GM12878 (cell line): ENCODE measurements around the gene SPSB3. TPM values are rescaled to one million over a fixed set of nuclear protein-coding genes. Genes with fewer than 3 reads are reported as not detected.

Experiments
- ATAC-seq: fragments of 200-7000 bp; cut with Tn5 transposase; 3 replicates; pipeline ENCODE4 v1.9.1; 2020; ENCODE audit warnings: mild to moderate bottlenecking, moderate library complexity
- BruUV-seq: library from RNA; stranded (reverse); fragments of 400-500 nt; replicated peaks from 2 replicates; lab custom pipeline; 2021; lab: Mats Ljungman, UMichigan
- CTCF ChIA-PET: fragments of 300-600 bp; sonication (Branson Sonifier 250); formaldehyde crosslinking; extraction: SDS; loops from one replicate; lab custom pipeline; 2021; ENCODE audit warnings: inconsistent platforms; lab: Yijun Ruan, JAX
- POLR2A ChIA-PET: fragments of 350-600 bp; formaldehyde crosslinking; extraction: SDS; loops from one replicate; lab custom pipeline; 2021; ENCODE audit warnings: inconsistent platforms; lab: Charles Lee
- RAD21 ChIA-PET: fragments of 300-600 bp; sonication (Branson Sonifier 250); formaldehyde crosslinking; loops from one replicate; lab custom pipeline; 2023; ENCODE audit warnings: antibody characterized with exemption; ENCODE audit not compliant: unreplicated experiment; lab: Charles Lee
- SMC1A ChIA-PET: fragments of 300-600 bp; sonication (Branson Sonifier 250); formaldehyde crosslinking; loops from one replicate; lab custom pipeline; 2023; ENCODE audit not compliant: unreplicated experiment, uncharacterized antibody; lab: Charles Lee
- DNase-seq: peaks from one replicate; pipeline ENCODE4 v3.0.0-alpha.2; 2011; ENCODE audit warnings: low read depth, low spot score
- FAIRE-seq: peaks from 3 replicates; lab custom pipeline; 2011; peaks lifted over from hg19 to GRCh38; lab: Jason Lieb, UNC
- H2AFZ ChIP-seq: 2 replicates; pipeline ENCODE4 v1.6.0; 2011; ENCODE audit warnings: low read depth, low read length, control low read depth; ENCODE audit not compliant: control insufficient read depth
- H3K27ac ChIP-seq: 2 replicates; pipeline ENCODE4 v1.5.1; 2011; ENCODE audit warnings: control low read depth; ENCODE audit not compliant: control insufficient read depth, insufficient read depth
- H3K27me3 ChIP-seq, 2 experiments: replicated peaks in 1 of 2; 2 replicates each; pipeline versions ENCODE4 v1.6.0 to v1.6.1; 2011; ENCODE audit warnings: low read length in 1 of 2; ENCODE audit not compliant: control insufficient read depth in 2 of 2, insufficient read depth in 2 of 2
- H3K36me3 ChIP-seq, 2 experiments: 2 replicates each; pipeline ENCODE4 v1.5.1; 2011; ENCODE audit warnings: low read length in 1 of 2; ENCODE audit not compliant: control insufficient read depth in 2 of 2, insufficient read depth in 2 of 2
- H3K4me1 ChIP-seq: 2 replicates; pipeline ENCODE4 v1.6.1; 2011; ENCODE audit warnings: mild to moderate bottlenecking, low read length, moderate library complexity, mixed read lengths; ENCODE audit not compliant: control insufficient read depth, insufficient read depth
- H3K4me2 ChIP-seq: 2 replicates; pipeline ENCODE4 v1.6.0; 2011; ENCODE audit warnings: control low read depth; ENCODE audit not compliant: control insufficient read depth, insufficient read depth
- H3K4me3 ChIP-seq: fragments of 200-600 bp; sonication (generic); 2 replicates; pipeline ENCODE4 v1.5.1; 2016
- H3K79me2 ChIP-seq: 2 replicates; pipeline ENCODE4 v1.6.0; 2011; ENCODE audit warnings: low read length; ENCODE audit not compliant: control insufficient read depth, insufficient read depth
- H3K9ac ChIP-seq: 2 replicates; pipeline ENCODE4 v1.8.0; 2011; ENCODE audit warnings: low read length, control low read depth, mixed read lengths; ENCODE audit not compliant: control insufficient read depth, insufficient read depth
- H3K9me3 ChIP-seq: replicated peaks from 3 replicates; pipeline ENCODE4 v1.5.1; 2011; ENCODE audit warnings: mild to moderate bottlenecking, low read length; ENCODE audit not compliant: control insufficient read depth, insufficient read depth
- H4K20me1 ChIP-seq: 2 replicates; pipeline ENCODE4 v1.6.0; 2011; ENCODE audit not compliant: control insufficient read depth, insufficient read depth
- EP300 ChIP-seq, 2 experiments: fragments of 150-350 bp in 1 of 2; IDR thresholded peaks; 2 replicates each; pipeline ENCODE4 v1.6.1; 2011 to 2012; ENCODE audit warnings: low read depth in 2 of 2, low read length in 2 of 2, borderline replicate concordance in 1 of 2, improper control_type of control experiment in 1 of 2, inconsistent platforms in 1 of 2; ENCODE audit not compliant: control insufficient read depth in 1 of 2
- HDAC6 ChIP-seq: fragments of 200-600 bp; sonication (generic); IDR thresholded peaks from one replicate; pipeline ENCODE4 v1.8.0; 2017; ENCODE audit warnings: antibody characterized with exemption; ENCODE audit not compliant: unreplicated experiment
- JUNB ChIP-seq: IDR thresholded peaks from 2 replicates; pipeline ENCODE4 v1.6.1; 2016; ENCODE audit warnings: antibody characterized with exemption, mild to moderate bottlenecking
- KLF5 ChIP-seq: fragments of 450-650 bp; IDR thresholded peaks from 2 replicates; pipeline ENCODE4 v1.6.1; 2014; ENCODE audit warnings: mild to moderate bottlenecking; ENCODE audit not compliant: partially characterized antibody
- MTA2 ChIP-seq: fragments of 450-650 bp; IDR thresholded peaks from 2 replicates; pipeline ENCODE4 v1.6.1; 2016; ENCODE audit warnings: low read depth, mild to moderate bottlenecking, moderate library complexity
- MXI1 ChIP-seq: fragments of 150-350 bp; IDR thresholded peaks from 2 replicates; pipeline ENCODE4 v1.6.1; 2011; ENCODE audit warnings: low read depth, mild to moderate bottlenecking, inconsistent platforms, low read length, improper control_type of control experiment
- PAX5 ChIP-seq: IDR thresholded peaks from 2 replicates; pipeline ENCODE4 v1.6.1; 2011; ENCODE audit warnings: low read depth, low read length, borderline replicate concordance
- PRDM15 ChIP-seq: fragments of 450-650 bp; formaldehyde crosslinking; IDR thresholded peaks from 2 replicates; pipeline ENCODE4 v1.4.0; 2020; ENCODE audit warnings: mild to moderate bottlenecking, moderate library complexity
- SMAD1 ChIP-seq: fragments of 450-650 bp; IDR thresholded peaks from 2 replicates; pipeline ENCODE4 v1.6.1; 2018; ENCODE audit warnings: mild to moderate bottlenecking, low read depth; ENCODE audit not compliant: partially characterized antibody
- SMAD5 ChIP-seq: IDR thresholded peaks from 2 replicates; pipeline ENCODE4 v1.6.1; 2016; ENCODE audit warnings: antibody characterized with exemption, low read depth
- SP1 ChIP-seq: IDR thresholded peaks from one replicate; pipeline ENCODE4 v1.6.1; 2011; ENCODE audit warnings: low read depth, low read length
- TCF7 ChIP-seq: IDR thresholded peaks from 2 replicates; pipeline ENCODE4 v1.6.1; 2014; ENCODE audit warnings: antibody characterized with exemption, borderline replicate concordance
- WGBS: methylation state at CpG from one replicate; pipeline ENCODE4 v1.1.6; 2016; ENCODE audit warnings: low lambda C conversion rate; ENCODE audit not compliant: insufficient replicate concordance, insufficient coverage; ENCODE audit errors: missing lambda C conversion rate; 5-methylcytosine and 5-hydroxymethylcytosine counted together
- in situ Hi-C: fragments of 300-500 bp; cut with MboI; formaldehyde crosslinking; loops from 9 replicates; pipeline ENCODE4 v1.14.3; 2018; ENCODE audit warnings: mixed read lengths
- intact Hi-C: fragments of 100-400 bp; cut with micrococcal nuclease; formaldehyde crosslinking; loops from one replicate; pipeline ENCODE4 v1.14.2; 2022; ENCODE audit not compliant: unreplicated experiment
- polyA plus RNA-seq, 11 experiments: library from polyadenylated mRNA; depleted of rRNA in 4 of 11; unstranded in 6 of 11; stranded (reverse) in 5 of 11; fragments of >200 nt; fragmentation: Nextera tagmentation in 4 of 11; fragmentation: Illumina TruSeq in 1 of 11; extraction: Ambion mirVana in 4 of 11; extraction: Trizol in 1 of 11; gene quantifications; 1 replicate in 1 of 11; 2 replicates in 10 of 11; pipeline versions ENCODE4 v1.2.1 to v1.2.3, GENCODE V29; 2011 to 2016; ENCODE audit warnings: inconsistent platforms in 2 of 11, missing spikeins in 2 of 11, low read depth in 1 of 11
- total RNA-seq, 4 experiments: library from RNA; depleted of rRNA in 3 of 4; stranded (reverse); fragments of >200 nt in 3 of 4; fragmentation: Illumina TruSeq in 1 of 4; extraction: Trizol in 1 of 4; gene quantifications; 2 replicates each; pipeline versions ENCODE4 v1.2.1 to v1.2.3, GENCODE V29; 2013 to 2021
- TF ChIP-seq, protein P1 (sequence below): fragments of 450-650 bp; IDR thresholded peaks from 2 replicates; pipeline ENCODE4 v1.6.1; 2017; ENCODE audit warnings: mild to moderate bottlenecking
- TF ChIP-seq, protein P2 (sequence below): IDR thresholded peaks from 2 replicates; pipeline ENCODE4 v1.6.1; 2012; ENCODE audit warnings: low read length, inconsistent platforms
- TF ChIP-seq, protein P3 (sequence below): fragments of 450-650 bp; IDR thresholded peaks from 2 replicates; pipeline ENCODE4 v1.6.1; 2017; ENCODE audit warnings: low read depth, mild to moderate bottlenecking, moderate library complexity

SPSB3 gene
- total and polyA plus RNA-seq, 10 of the 15 experiments (the other 5 are each of a cell fraction or from before 2014, with no cell fraction given) = 0.31 to 26.9 (median 14.0) TPM

DNA sequence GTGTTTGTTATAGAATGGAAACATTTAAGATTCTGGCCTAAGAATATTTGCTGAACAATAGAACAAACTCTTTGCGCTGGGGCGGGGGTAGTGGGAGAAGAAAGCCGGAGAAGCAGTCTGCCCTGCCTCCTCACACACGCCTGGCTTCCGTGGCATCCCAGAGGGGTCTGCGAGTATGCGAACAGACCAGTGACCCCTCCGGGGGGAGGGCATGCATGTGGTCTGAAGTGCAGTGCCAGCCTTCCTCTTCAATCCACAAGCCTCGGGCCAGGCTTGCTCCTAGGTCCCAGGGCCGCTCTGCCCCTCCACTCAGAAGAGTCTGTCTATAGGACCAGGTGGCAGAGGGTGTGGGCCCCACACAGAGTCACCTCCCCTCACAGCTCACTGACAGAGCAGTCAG lies 25.3 kb upstream of the SPSB3 start (continued):
- TF ChIP-seq, protein P1, sequence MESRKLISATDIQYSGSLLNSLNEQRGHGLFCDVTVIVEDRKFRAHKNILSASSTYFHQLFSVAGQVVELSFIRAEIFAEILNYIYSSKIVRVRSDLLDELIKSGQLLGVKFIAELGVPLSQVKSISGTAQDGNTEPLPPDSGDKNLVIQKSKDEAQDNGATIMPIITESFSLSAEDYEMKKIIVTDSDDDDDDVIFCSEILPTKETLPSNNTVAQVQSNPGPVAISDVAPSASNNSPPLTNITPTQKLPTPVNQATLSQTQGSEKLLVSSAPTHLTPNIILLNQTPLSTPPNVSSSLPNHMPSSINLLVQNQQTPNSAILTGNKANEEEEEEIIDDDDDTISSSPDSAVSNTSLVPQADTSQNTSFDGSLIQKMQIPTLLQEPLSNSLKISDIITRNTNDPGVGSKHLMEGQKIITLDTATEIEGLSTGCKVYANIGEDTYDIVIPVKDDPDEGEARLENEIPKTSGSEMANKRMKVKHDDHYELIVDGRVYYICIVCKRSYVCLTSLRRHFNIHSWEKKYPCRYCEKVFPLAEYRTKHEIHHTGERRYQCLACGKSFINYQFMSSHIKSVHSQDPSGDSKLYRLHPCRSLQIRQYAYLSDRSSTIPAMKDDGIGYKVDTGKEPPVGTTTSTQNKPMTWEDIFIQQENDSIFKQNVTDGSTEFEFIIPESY = no peak
- TF ChIP-seq SP1 = no peak
- TF ChIP-seq, protein P2, sequence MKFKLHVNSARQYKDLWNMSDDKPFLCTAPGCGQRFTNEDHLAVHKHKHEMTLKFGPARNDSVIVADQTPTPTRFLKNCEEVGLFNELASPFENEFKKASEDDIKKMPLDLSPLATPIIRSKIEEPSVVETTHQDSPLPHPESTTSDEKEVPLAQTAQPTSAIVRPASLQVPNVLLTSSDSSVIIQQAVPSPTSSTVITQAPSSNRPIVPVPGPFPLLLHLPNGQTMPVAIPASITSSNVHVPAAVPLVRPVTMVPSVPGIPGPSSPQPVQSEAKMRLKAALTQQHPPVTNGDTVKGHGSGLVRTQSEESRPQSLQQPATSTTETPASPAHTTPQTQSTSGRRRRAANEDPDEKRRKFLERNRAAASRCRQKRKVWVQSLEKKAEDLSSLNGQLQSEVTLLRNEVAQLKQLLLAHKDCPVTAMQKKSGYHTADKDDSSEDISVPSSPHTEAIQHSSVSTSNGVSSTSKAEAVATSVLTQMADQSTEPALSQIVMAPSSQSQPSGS = no peak

- Histone ChIP-seq H2AFZ (no peak overlapping the region), H3K9me3 (peaks cover 2% of the 10 kb centered on the region; the same call in 1 of the 3 replicates), H3K27me3 (no peaks in the 10 kb centered on the region), H3K9ac (no peak overlapping the region), H3K4me1 (no peaks in the 10 kb centered on the region), H3K4me3 (no peak overlapping the region), H3K4me2 (no peak overlapping the region), H3K79me2 (no peaks in the 10 kb centered on the region), H3K27ac (no peak overlapping the region), H4K20me1 (no peaks in the 10 kb centered on the region), H3K36me3 (no peaks in the 10 kb centered on the region)
- 76% methylated on average over 10 of the region's 10 CpGs for WGBS
- in situ Hi-C loops = no loop called here
- BruUV-seq = no TSS peak
- ATAC-seq (no peak), FAIRE-seq (no peak), DNase-seq (no peak)
- SMC1A ChIA-PET = no interaction called here
- intact Hi-C loops = no loop called here
- CTCF ChIA-PET = no interaction called here
- RAD21 ChIA-PET = no interaction called here
- POLR2A ChIA-PET = no interaction called here
- TF ChIP-seq SMAD5 = no peak
- TF ChIP-seq EP300 (IDR thresholded peaks at IDR 0.05; ENCODE audit: borderline replicate concordance in 1 of 2, control insufficient read depth in 1 of 2, low read depth in 2 of 2, low read length in 2 of 2) = no peak
- no peak for TF ChIP-seq TCF7
- no peak for TF ChIP-seq JUNB
- TF ChIP-seq KLF5 = no peak
- no peak for TF ChIP-seq MXI1
- TF ChIP-seq, protein P3, sequence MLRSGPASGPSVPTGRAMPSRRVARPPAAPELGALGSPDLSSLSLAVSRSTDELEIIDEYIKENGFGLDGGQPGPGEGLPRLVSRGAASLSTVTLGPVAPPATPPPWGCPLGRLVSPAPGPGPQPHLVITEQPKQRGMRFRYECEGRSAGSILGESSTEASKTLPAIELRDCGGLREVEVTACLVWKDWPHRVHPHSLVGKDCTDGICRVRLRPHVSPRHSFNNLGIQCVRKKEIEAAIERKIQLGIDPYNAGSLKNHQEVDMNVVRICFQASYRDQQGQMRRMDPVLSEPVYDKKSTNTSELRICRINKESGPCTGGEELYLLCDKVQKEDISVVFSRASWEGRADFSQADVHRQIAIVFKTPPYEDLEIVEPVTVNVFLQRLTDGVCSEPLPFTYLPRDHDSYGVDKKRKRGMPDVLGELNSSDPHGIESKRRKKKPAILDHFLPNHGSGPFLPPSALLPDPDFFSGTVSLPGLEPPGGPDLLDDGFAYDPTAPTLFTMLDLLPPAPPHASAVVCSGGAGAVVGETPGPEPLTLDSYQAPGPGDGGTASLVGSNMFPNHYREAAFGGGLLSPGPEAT = no peak
- no peak for TF ChIP-seq SP1
- TF ChIP-seq PRDM15 = no peak
- no peak for TF ChIP-seq SMAD1
- no peak for TF ChIP-seq HDAC6
- no peak for TF ChIP-seq PAX5
- TF ChIP-seq MTA2 = no peak
These were observed 18.3 kb upstream of the SPSB3 start for GRCh38 chr16:1800701-1801100.
